HG03442 (cell line): Measurements from ENCODE around the gene TRIM54.

ENCODE experiments used
- ATAC-seq: cut with Tn5 transposase; IDR thresholded peaks from one replicate; pipeline ENCODE4 v1.9.1; 2021; ENCODE audit warnings: mild to moderate bottlenecking, moderate library complexity; ENCODE audit not compliant: unreplicated experiment

TRIM54 gene

GRCh38 chr2:27281855-27282559, at the start of gene TRIM54:
Gene TRIM54 (plus strand): TSS chr2:27282429. CDS start chr2:27282732, 303 bp downstream.
- ATAC-seq, result no peak

- no peak for ATAC-seq
These were observed 48.9 kb upstream of the TRIM54 start for GRCh38 chr2:27233341-27233740.

GRCh38 chr2:27236136-27236535, 46.1 kb upstream of the TRIM54 start:
- no peak for ATAC-seq

GRCh38 chr2:27236626-27237025, 45.6 kb upstream of the TRIM54 start:
- no peak for ATAC-seq

- ATAC-seq, result no peak
These were observed 44.8 kb upstream of the TRIM54 start for GRCh38 chr2:27237341-27237945.

- ATAC-seq, result no peak
These were observed 43.3 kb upstream of the TRIM54 start for GRCh38 chr2:27238976-27239375.

- no peak for ATAC-seq
These were observed 41.8 kb upstream of the TRIM54 start for GRCh38 chr2:27240406-27240805.

GRCh38 chr2:27241761-27242613, 40.2 kb upstream of the TRIM54 start:
- no peak for ATAC-seq

- ATAC-seq, result no peak
These were observed 39.6 kb upstream of the TRIM54 start for GRCh38 chr2:27242614-27242951.

GRCh38 chr2:27243391-27244130, 38.7 kb upstream of the TRIM54 start:
- no peak for ATAC-seq

- ATAC-seq, result no peak
These were observed 37.1 kb upstream of the TRIM54 start for GRCh38 chr2:27245116-27245515.

- ATAC-seq, result no peak
These were observed 36.6 kb upstream of the TRIM54 start for GRCh38 chr2:27245626-27246025.

- ATAC-seq, result no peak
These were observed 34.3 kb upstream of the TRIM54 start for GRCh38 chr2:27247893-27248292.

GRCh38 chr2:27249159-27249890, 32.9 kb upstream of the TRIM54 start:
- ATAC-seq, result no peak

GRCh38 chr2:27249891-27250651, 32.2 kb upstream of the TRIM54 start:
- ATAC-seq, result no peak

- ATAC-seq, result no peak
These were observed 31.4 kb upstream of the TRIM54 start for GRCh38 chr2:27250652-27251379.

GRCh38 chr2:27251766-27252165, 30.5 kb upstream of the TRIM54 start:
- no peak for ATAC-seq

GRCh38 chr2:27255187-27255586, 27.0 kb upstream of the TRIM54 start:
- no peak for ATAC-seq

- ATAC-seq, result no peak
These were observed 26.6 kb upstream of the TRIM54 start for GRCh38 chr2:27255660-27256059.
